GM04504 (cell line): Measurements from ENCODE around the gene CRYGN.

Source experiments
- DNase-seq: peaks from one replicate; pipeline ENCODE4 v3.0.0-alpha.2; 2012; ENCODE audit warnings: low read depth

The CRYGN gene

GRCh38 chr7:151439855-151440798 lies at the start of gene CRYGN:
Gene CRYGN, minus strand, starts transcription at chr7:151440141. Its CDS starts 224 bp downstream, at chr7:151439917.
- DNase-seq: no peak

GRCh38 chr7:151489498-151489897 lies 49.6 kb upstream of the CRYGN start:
- no peak for DNase-seq

GRCh38 chr7:151488096-151488495 lies 48.2 kb upstream of the CRYGN start:
- DNase-seq: no peak

GRCh38 chr7:151487228-151487627 lies 47.3 kb upstream of the CRYGN start:
- DNase-seq: no peak

- no peak for DNase-seq
These were observed 46.1 kb upstream of the CRYGN start for GRCh38 chr7:151486074-151486473.

- DNase-seq: peak; percentile 56
These were observed 45.2 kb upstream of the CRYGN start for GRCh38 chr7:151484971-151485707.

GRCh38 chr7:151483711-151483983 lies 43.7 kb upstream of the CRYGN start:
- DNase-seq: no peak

GRCh38 chr7:151482883-151483710 lies 43.2 kb upstream of the CRYGN start:
- no peak for DNase-seq

- no peak for DNase-seq
These were observed 41.9 kb upstream of the CRYGN start for GRCh38 chr7:151481650-151482505.

- DNase-seq: no peak
These were observed 37.9 kb upstream of the CRYGN start for GRCh38 chr7:151477867-151478266.

GRCh38 chr7:151472644-151473380 lies 32.9 kb upstream of the CRYGN start:
- no peak for DNase-seq

GRCh38 chr7:151470711-151471110 lies 30.8 kb upstream of the CRYGN start:
- no peak for DNase-seq

- DNase-seq: no peak
These were observed 29.3 kb upstream of the CRYGN start for GRCh38 chr7:151469281-151469680.

GRCh38 chr7:151468217-151469018 lies 28.5 kb upstream of the CRYGN start:
- DNase-seq: no peak

GRCh38 chr7:151465169-151465568 lies 25.2 kb upstream of the CRYGN start:
- no peak for DNase-seq

GRCh38 chr7:151462306-151462779 lies 22.4 kb upstream of the CRYGN start:
- no peak for DNase-seq

GRCh38 chr7:151461942-151462230 lies 21.9 kb upstream of the CRYGN start:
- no peak for DNase-seq

GRCh38 chr7:151461096-151461941 lies 21.4 kb upstream of the CRYGN start:
- no peak for DNase-seq

GRCh38 chr7:151460474-151460855 lies 20.5 kb upstream of the CRYGN start:
- no peak for DNase-seq
